ENCODE results near the gene HIVEP1.

DNA sequence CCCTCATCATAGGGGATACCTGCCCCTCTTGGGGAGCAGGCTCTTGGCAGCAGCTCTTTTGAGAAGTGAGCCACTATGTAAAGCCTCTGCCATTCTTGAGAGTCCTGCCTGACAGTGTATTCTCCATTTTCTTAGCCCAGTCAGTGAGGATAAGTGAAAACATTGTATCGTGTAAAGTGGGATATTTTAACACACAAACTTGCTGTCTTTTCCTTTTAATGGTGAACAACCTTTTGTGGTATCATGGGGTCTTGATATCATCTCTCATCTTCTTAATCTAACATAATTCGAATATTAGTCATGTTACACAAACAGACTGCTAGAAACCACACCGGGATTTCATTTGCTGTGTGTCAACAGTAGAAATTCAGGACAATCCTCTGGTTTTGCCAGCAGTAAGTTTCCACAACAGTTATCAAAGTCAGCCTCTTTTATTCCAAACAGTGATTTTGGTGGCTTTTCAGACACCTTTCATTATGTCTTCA is 136.2 kb downstream of the HIVEP1 start:
- no peak for TF ChIP-seq CEBPB (IDR thresholded peaks at IDR 0.05; ENCODE audit: low read depth, low read length)
- TF ChIP-seq, protein P1, sequence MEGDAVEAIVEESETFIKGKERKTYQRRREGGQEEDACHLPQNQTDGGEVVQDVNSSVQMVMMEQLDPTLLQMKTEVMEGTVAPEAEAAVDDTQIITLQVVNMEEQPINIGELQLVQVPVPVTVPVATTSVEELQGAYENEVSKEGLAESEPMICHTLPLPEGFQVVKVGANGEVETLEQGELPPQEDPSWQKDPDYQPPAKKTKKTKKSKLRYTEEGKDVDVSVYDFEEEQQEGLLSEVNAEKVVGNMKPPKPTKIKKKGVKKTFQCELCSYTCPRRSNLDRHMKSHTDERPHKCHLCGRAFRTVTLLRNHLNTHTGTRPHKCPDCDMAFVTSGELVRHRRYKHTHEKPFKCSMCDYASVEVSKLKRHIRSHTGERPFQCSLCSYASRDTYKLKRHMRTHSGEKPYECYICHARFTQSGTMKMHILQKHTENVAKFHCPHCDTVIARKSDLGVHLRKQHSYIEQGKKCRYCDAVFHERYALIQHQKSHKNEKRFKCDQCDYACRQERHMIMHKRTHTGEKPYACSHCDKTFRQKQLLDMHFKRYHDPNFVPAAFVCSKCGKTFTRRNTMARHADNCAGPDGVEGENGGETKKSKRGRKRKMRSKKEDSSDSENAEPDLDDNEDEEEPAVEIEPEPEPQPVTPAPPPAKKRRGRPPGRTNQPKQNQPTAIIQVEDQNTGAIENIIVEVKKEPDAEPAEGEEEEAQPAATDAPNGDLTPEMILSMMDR (IDR thresholded peaks at IDR 0.05; ENCODE audit: control extremely low read depth in 1 of 3, insufficient read depth in 1 of 3, low read depth in 1 of 3, low read length in 3 of 3): no peak
- TF ChIP-seq GABPA (IDR thresholded peaks at IDR 0.05; ENCODE audit: borderline replicate concordance, insufficient read depth, low read length): no peak
- TF ChIP-seq GTF2F1 (IDR thresholded peaks at IDR 0.05; ENCODE audit: borderline replicate concordance, low read depth, low read length): no peak
- TF ChIP-seq, protein P2, sequence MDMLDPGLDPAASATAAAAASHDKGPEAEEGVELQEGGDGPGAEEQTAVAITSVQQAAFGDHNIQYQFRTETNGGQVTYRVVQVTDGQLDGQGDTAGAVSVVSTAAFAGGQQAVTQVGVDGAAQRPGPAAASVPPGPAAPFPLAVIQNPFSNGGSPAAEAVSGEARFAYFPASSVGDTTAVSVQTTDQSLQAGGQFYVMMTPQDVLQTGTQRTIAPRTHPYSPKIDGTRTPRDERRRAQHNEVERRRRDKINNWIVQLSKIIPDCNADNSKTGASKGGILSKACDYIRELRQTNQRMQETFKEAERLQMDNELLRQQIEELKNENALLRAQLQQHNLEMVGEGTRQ (IDR thresholded peaks at IDR 0.05; ENCODE audit: low read length): no peak
- no peak for TF ChIP-seq NRF1 (IDR thresholded peaks at IDR 0.05; ENCODE audit: low read depth, low read length)
- TF ChIP-seq POLR2AphosphoS5 (IDR thresholded peaks at IDR 0.05; ENCODE audit: low read depth, low read length): no peak
- no peak for TF ChIP-seq KDM1A (IDR thresholded peaks at IDR 0.05; ENCODE audit: borderline replicate concordance, low read length)
- TF ChIP-seq, protein P3, sequence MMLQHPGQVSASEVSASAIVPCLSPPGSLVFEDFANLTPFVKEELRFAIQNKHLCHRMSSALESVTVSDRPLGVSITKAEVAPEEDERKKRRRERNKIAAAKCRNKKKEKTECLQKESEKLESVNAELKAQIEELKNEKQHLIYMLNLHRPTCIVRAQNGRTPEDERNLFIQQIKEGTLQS (IDR thresholded peaks at IDR 0.05; ENCODE audit: insufficient read depth, low read depth, low read length): no peak
- TF ChIP-seq POLR2A (IDR thresholded peaks at IDR 0.05; ENCODE audit: control extremely low read depth in 1 of 2, low read depth in 2 of 2, low read length in 2 of 2): no peak
- TF ChIP-seq CREB1 (IDR thresholded peaks at IDR 0.05): no peak
- TF ChIP-seq RAD21 (IDR thresholded peaks at IDR 0.05 in 1 of 2, conservative IDR thresholded peaks at IDR 0.05 in 1 of 2; ENCODE audit: low read depth in 2 of 2, low read length in 2 of 2): no peak
